GM23248 (cell line): ENCODE measurements around the gene MEIKIN. TPM values are rescaled to one million over a fixed set of nuclear protein-coding genes. Genes with fewer than 3 reads are reported as not detected.
"Not testable (repeated sequence)": the region's sequence is repeated elsewhere in the genome, so short reads cannot be mapped to it uniquely, and the experiment has no call there.

Experiments used
- DNase-seq: peaks from one replicate; pipeline ENCODE4 v3.0.0-alpha.2; 2015
- H2AFZ ChIP-seq: fragments of 200-600 bp; sonication (generic); 2 replicates; pipeline ENCODE4 v1.6.1; 2016; ENCODE audit warnings: antibody characterized with exemption
- H3F3A ChIP-seq: fragments of 200-600 bp; sonication (generic); 2 replicates; pipeline ENCODE4 v1.6.1; 2016; ENCODE audit warnings: mild to moderate bottlenecking, antibody characterized with exemption, mixed run types; ENCODE audit not compliant: insufficient read depth
- H3K27ac ChIP-seq: fragments of 200-600 bp; sonication (generic); 2 replicates; pipeline ENCODE4 v1.5.1; 2016; ENCODE audit warnings: mild to moderate bottlenecking
- H3K27me3 ChIP-seq: fragments of 200-600 bp; sonication (generic); replicated peaks from 2 replicates; pipeline ENCODE4 v1.6.1; 2016; ENCODE audit warnings: mild to moderate bottlenecking; ENCODE audit not compliant: insufficient read depth
- H3K36me3 ChIP-seq: fragments of 200-600 bp; sonication (generic); 2 replicates; pipeline ENCODE4 v1.6.1; 2016; ENCODE audit warnings: low read depth, mild to moderate bottlenecking
- H3K4me1 ChIP-seq: fragments of 200-600 bp; sonication (generic); 2 replicates; pipeline ENCODE4 v1.6.1; 2016; ENCODE audit warnings: mild to moderate bottlenecking; ENCODE audit not compliant: insufficient read depth
- H3K4me2 ChIP-seq: fragments of 200-600 bp; sonication (generic); one replicate; pipeline ENCODE4 v1.6.1; 2016; ENCODE audit warnings: mild to moderate bottlenecking; ENCODE audit not compliant: unreplicated experiment
- H3K4me3 ChIP-seq: fragments of 200-600 bp; sonication (generic); 2 replicates; pipeline ENCODE4 v1.5.1; 2016; ENCODE audit warnings: mild to moderate bottlenecking
- H3K79me2 ChIP-seq: fragments of 200-600 bp; sonication (generic); 2 replicates; pipeline ENCODE4 v1.6.1; 2016; ENCODE audit warnings: mild to moderate bottlenecking; ENCODE audit not compliant: insufficient read depth
- H3K9ac ChIP-seq: fragments of 200-600 bp; sonication (generic); 2 replicates; pipeline ENCODE4 v1.6.1; 2016; ENCODE audit warnings: mild to moderate bottlenecking
- H3K9me2 ChIP-seq: fragments of 200-600 bp; sonication (generic); 2 replicates; pipeline ENCODE4 v1.6.1; 2016; ENCODE audit warnings: mixed run types, mild to moderate bottlenecking, moderate library complexity; ENCODE audit not compliant: insufficient read depth
- H3K9me3 ChIP-seq: fragments of 200-600 bp; sonication (generic); one replicate; pipeline ENCODE4 v1.6.1; 2017; ENCODE audit warnings: low read depth
- H4K20me1 ChIP-seq: fragments of 200-600 bp; sonication (generic); 2 replicates; pipeline ENCODE4 v1.6.0; 2016; ENCODE audit not compliant: insufficient read depth
- EZH2 ChIP-seq: fragments of 200-600 bp; sonication (generic); IDR thresholded peaks from 2 replicates; pipeline ENCODE4 v1.6.1; 2018; ENCODE audit warnings: antibody characterized with exemption, mild to moderate bottlenecking; ENCODE audit not compliant: insufficient read depth, poor library complexity, severe bottlenecking
- EZH2phosphoT487 ChIP-seq: fragments of 200-600 bp; sonication (generic); IDR thresholded peaks from 2 replicates; pipeline ENCODE4 v1.6.1; 2018; ENCODE audit warnings: antibody characterized with exemption, moderate library complexity, mild to moderate bottlenecking, low read depth; ENCODE audit not compliant: insufficient read depth
- WGBS, 2 experiments: methylation state at CpG; one replicate each; pipeline ENCODE4 v1.1.6; 2015 to 2017; ENCODE audit warnings: low lambda C conversion rate in 2 of 2, low coverage in 1 of 2; ENCODE audit errors: missing lambda C conversion rate in 2 of 2; 5-methylcytosine and 5-hydroxymethylcytosine counted together
- in situ Hi-C: fragments of 300-500 bp; cut with MboI; formaldehyde crosslinking; loops from 2 replicates; pipeline ENCODE4 v1.15.0; 2020
- polyA plus RNA-seq: library from polyadenylated mRNA; unstranded; fragments of >200 nt; fragmentation: Nextera tagmentation; extraction: Ambion mirVana; gene quantifications from 2 replicates; pipeline ENCODE4 v1.2.1, GENCODE V29; 2016
- total RNA-seq: library from RNA; depleted of rRNA; stranded (reverse); fragments of >200 nt; shearing (Covaris generic); gene quantifications from 2 replicates; pipeline ENCODE4 v1.2.3, GENCODE V29; 2014

MEIKIN gene
- total and polyA plus RNA-seq, 2 experiments from 2014 or later = not detected

- TF ChIP-seq EZH2phosphoT487 (no peak), EZH2 (no peak)
- in situ Hi-C loops = no loop called here
Measured at GRCh38 chr5:131782717-131783116, 162.7 kb downstream of the MEIKIN start.

GRCh38 chr5:131778141-131778540 lies 167.3 kb downstream of the MEIKIN start:
- H3K27ac ChIP-seq, H3K9me2 ChIP-seq, H3F3A ChIP-seq, H3K9me3 ChIP-seq, in situ Hi-C loops, H3K9ac ChIP-seq, H3K4me2 ChIP-seq, H3K27me3 ChIP-seq, H2AFZ ChIP-seq, DNase-seq, H3K4me3 ChIP-seq, H3K36me3 ChIP-seq: not testable (repeated sequence)
- Histone ChIP-seq H3K79me2 (peaks cover 94% of the 10 kb centered on the region), H3K4me1 (peaks cover 17% of the 10 kb centered on the region), H4K20me1 (peaks cover 36% of the 10 kb centered on the region)
- 10% methylated on average over 1 of the region's 1 CpG; no CpG with 5 or more reads in 1 of the 2 experiments for WGBS, 2 experiments

More at GRCh38 chr5:131782717-131783116, 162.7 kb downstream of the MEIKIN start:
- Histone ChIP-seq H3K36me3 (0 out of 2 replicates have a peak, but pooled peaks cover 4% of the 10 kb centered on the region), H2AFZ (no peak overlapping the region), H3F3A (no peaks in the 10 kb centered on the region), H4K20me1 (peaks cover 23% of the 10 kb centered on the region; the same call in 1 of the 2 replicates), H3K27ac (no peak overlapping the region), H3K4me2 (no peak overlapping the region), H3K27me3 (no peaks in the 10 kb centered on the region), H3K9me2 (no peaks in the 10 kb centered on the region), H3K9me3 (no peaks in the 10 kb centered on the region), H3K4me3 (no peak overlapping the region), H3K79me2 (peaks cover 93% of the 10 kb centered on the region), H3K9ac (no peak overlapping the region), H3K4me1 (no peaks in the 10 kb centered on the region; the same call in 1 of the 2 replicates)
- 95 to 96% methylated on average over 11 of the region's 11 CpGs for WGBS, 2 experiments
- no peak for DNase-seq

GRCh38 chr5:131776450-131776849 lies 169.0 kb downstream of the MEIKIN start:
- 0 out of 2 replicates have a peak, but pooled peaks cover under 1% of the 10 kb centered on the region for H3K36me3 ChIP-seq
- 15 to 39% methylated on average over 1 of the region's 1 CpG for WGBS, 2 experiments
- no peaks in the 10 kb centered on the region for H3K9me3 ChIP-seq
- peaks cover 94% of the 10 kb centered on the region for H3K79me2 ChIP-seq
- H3K9me2 ChIP-seq = no peaks in the 10 kb centered on the region; the same call in 1 of the 2 replicates
- peaks cover 34% of the 10 kb centered on the region for H4K20me1 ChIP-seq
- peaks cover 23% of the 10 kb centered on the region for H3K4me1 ChIP-seq
- no peak overlapping the region for H3K4me2 ChIP-seq
- H3K4me3 ChIP-seq = no peak overlapping the region
- in situ Hi-C loops = no loop called here
- no peak overlapping the region for H3K27ac ChIP-seq
- H3K9ac ChIP-seq = no peak overlapping the region
- peak; percentile 38 for DNase-seq
- no peaks in the 10 kb centered on the region for H3F3A ChIP-seq
- no peak for TF ChIP-seq EZH2
- TF ChIP-seq EZH2phosphoT487 = no peak
- H3K27me3 ChIP-seq = no peaks in the 10 kb centered on the region
- no peak overlapping the region for H2AFZ ChIP-seq

GRCh38 chr5:131774652-131775367 lies 170.7 kb downstream of the MEIKIN start:
- DNase-seq = no peak
- H3K27ac ChIP-seq = no peak overlapping the region
- H3F3A ChIP-seq = no peaks in the 10 kb centered on the region
- 73 to 77% methylated on average over 4 of the region's 4 CpGs for WGBS, 2 experiments
- H3K9me3 ChIP-seq = no peaks in the 10 kb centered on the region
- no peaks in the 10 kb centered on the region for H3K27me3 ChIP-seq
- H3K9ac ChIP-seq = no peak overlapping the region
- H3K4me2 ChIP-seq = no peak overlapping the region
- H3K4me1 ChIP-seq = peaks cover 23% of the 10 kb centered on the region
- H3K36me3 ChIP-seq = no peaks in the 10 kb centered on the region
- H4K20me1 ChIP-seq = peaks cover 35% of the 10 kb centered on the region
- H3K9me2 ChIP-seq = no peaks in the 10 kb centered on the region; the same call in 1 of the 2 replicates
- H3K4me3 ChIP-seq = no peak overlapping the region
- no peak overlapping the region for H2AFZ ChIP-seq
- H3K79me2 ChIP-seq = peaks cover 94% of the 10 kb centered on the region
- in situ Hi-C loops = no loop called here
- no peak for TF ChIP-seq EZH2
- TF ChIP-seq EZH2phosphoT487 = no peak
